ENCODE measurements around the gene RAP1GAP2.

GRCh38 chr17:2932946-2933345, 136.7 kb downstream of the RAP1GAP2 start:
- TF ChIP-seq POLR2AphosphoS5 (IDR thresholded peaks at IDR 0.05) = no peak
- TF ChIP-seq, protein P1, sequence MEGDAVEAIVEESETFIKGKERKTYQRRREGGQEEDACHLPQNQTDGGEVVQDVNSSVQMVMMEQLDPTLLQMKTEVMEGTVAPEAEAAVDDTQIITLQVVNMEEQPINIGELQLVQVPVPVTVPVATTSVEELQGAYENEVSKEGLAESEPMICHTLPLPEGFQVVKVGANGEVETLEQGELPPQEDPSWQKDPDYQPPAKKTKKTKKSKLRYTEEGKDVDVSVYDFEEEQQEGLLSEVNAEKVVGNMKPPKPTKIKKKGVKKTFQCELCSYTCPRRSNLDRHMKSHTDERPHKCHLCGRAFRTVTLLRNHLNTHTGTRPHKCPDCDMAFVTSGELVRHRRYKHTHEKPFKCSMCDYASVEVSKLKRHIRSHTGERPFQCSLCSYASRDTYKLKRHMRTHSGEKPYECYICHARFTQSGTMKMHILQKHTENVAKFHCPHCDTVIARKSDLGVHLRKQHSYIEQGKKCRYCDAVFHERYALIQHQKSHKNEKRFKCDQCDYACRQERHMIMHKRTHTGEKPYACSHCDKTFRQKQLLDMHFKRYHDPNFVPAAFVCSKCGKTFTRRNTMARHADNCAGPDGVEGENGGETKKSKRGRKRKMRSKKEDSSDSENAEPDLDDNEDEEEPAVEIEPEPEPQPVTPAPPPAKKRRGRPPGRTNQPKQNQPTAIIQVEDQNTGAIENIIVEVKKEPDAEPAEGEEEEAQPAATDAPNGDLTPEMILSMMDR (IDR thresholded peaks at IDR 0.05 in 8 of 11, conservative IDR thresholded peaks at IDR 0.05 in 3 of 11) = no peak
- no peak for TF ChIP-seq POLR2A (IDR thresholded peaks at IDR 0.05)

All from spleen (tissue), 7 donors.